Measurements from ENCODE around the gene ZNF195.
A peak's percentile ranks its signal among the peaks of the same experiment; 100 is the strongest.
"Not testable (repeated sequence)": the region's sequence is repeated elsewhere in the genome, so short reads cannot be mapped to it uniquely, and the experiment has no call there.

Gene ZNF195

DNA sequence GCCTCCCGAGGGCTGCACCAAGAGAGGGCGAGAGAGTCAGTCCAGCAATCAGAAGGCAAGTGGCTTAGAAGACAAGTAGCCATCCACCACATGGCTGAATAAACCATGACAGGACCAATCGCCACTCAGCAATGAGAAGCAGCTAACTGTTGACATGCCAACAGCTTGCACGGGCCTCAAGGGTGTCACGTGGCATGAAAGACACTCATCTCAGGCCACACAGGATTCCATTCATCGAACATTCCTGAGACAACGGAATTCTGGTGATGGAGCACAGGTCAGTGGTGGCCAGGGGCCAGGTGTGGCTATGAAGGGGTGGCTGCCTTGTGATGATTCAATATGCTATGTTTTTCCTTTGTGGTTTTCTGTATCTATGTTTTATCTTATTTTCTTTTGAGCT is 36.4 kb upstream of the ZNF195 start:
- not testable (repeated sequence) for H3K4me1 ChIP-seq (ENCODE audit: insufficient read depth, insufficient read length); H3K27me3 ChIP-seq (ENCODE audit: insufficient read depth, insufficient read length); H3K36me3 ChIP-seq (ENCODE audit: insufficient read depth, insufficient read length, low read length); H3K9me3 ChIP-seq (ENCODE audit: insufficient read depth, low read length); H3K9ac ChIP-seq (ENCODE audit: insufficient read length, low read depth); H3K4me3 ChIP-seq (ENCODE audit: insufficient read length, low read depth); DNase-seq (ENCODE audit: low read depth, low spot score)

DNA sequence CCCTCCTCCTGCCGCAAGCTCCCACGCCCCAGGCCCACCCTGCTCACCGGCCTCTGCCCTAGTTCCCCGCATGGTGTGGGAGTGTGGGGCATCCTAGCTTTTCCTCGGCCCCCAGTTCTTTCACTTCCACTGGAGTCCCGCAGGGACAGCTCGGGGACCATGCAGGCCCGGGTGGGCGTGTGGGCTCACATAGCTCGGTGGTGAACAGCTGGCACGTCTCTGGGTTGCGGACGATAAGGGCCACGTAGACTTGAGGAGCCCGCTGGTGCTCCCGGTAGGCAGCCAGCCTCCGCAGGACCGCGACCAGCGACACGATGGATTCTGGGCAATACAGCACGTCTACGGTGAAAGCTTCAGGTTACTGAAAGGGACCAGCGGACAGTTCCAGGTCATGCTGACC is 34.7 kb upstream of the ZNF195 start:
- not testable (repeated sequence) for DNase-seq (ENCODE audit: low read depth, low spot score); H3K27me3 ChIP-seq (ENCODE audit: insufficient read depth, insufficient read length); H3K9me3 ChIP-seq (ENCODE audit: insufficient read depth, low read length); H3K4me3 ChIP-seq (ENCODE audit: insufficient read length, low read depth); H3K36me3 ChIP-seq (ENCODE audit: insufficient read depth, insufficient read length, low read length); H3K4me1 ChIP-seq (ENCODE audit: insufficient read depth, insufficient read length); H3K9ac ChIP-seq (ENCODE audit: insufficient read length, low read depth)

DNA sequence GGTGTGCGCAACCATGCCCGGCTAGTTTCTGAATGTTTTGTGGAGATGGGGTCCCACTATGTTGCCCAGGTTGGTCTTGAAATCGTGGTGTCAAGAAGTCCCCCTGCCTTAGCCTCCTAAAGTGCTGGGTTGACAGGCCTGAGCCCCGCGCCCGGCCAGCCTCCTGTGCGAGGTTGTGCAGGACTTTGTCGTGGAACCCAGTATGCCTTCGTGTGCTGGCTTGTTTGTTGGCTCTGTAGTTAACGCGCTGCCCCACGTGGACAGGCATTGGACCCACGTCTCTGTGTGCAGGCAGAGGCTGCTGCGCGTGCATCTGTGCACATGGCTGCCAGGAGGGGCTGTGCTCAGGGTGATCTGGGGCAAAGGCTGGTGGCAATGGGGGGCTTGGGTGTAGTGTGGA is 33.9 kb upstream of the ZNF195 start:
- Histone ChIP-seq H3K27me3 (ENCODE audit: insufficient read depth, insufficient read length) (no peaks in the 10 kb centered on the region), H3K9me3 (ENCODE audit: insufficient read depth, low read length) (no peaks in the 10 kb centered on the region), H3K9ac (ENCODE audit: insufficient read length, low read depth) (no peak overlapping the region), H3K4me1 (ENCODE audit: insufficient read depth, insufficient read length) (no peaks in the 10 kb centered on the region), H3K4me3 (ENCODE audit: insufficient read length, low read depth) (no peak overlapping the region), H3K36me3 (ENCODE audit: insufficient read depth, insufficient read length, low read length) (no peaks in the 10 kb centered on the region)
- no peak for DNase-seq (ENCODE audit: low read depth, low spot score)
- TF ChIP-seq SUZ12 (IDR thresholded peaks at IDR 0.05; ENCODE audit: extremely low read depth, insufficient read depth, insufficient read length) (no peak), YY1 (IDR thresholded peaks at IDR 0.05; ENCODE audit: insufficient read depth, insufficient read length) (no peak), ZNF274 (IDR thresholded peaks at IDR 0.05; ENCODE audit: low read depth, low read length) (no peak)

DNA sequence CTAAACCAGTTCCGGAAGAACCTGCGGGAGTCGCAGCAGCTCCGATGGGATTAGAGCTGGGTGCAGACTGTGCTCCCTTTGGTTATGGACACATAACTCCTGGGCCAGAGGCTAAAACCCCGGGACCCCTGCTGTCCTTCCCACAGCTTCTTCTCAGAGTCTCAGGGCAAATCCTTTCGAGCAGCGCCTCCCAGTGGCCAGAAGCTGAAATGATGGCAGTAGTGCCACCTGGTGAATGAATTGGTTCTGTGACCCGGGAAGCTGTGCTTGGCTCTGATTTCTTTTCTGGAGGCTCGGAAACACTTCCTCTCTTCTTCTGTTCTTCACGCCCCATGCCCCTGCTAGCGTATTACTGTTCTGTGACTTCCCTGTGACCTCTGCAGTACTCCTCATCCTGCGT is 29.8 kb upstream of the ZNF195 start:
- not testable (repeated sequence) for H3K9ac ChIP-seq (ENCODE audit: insufficient read length, low read depth); H3K36me3 ChIP-seq (ENCODE audit: insufficient read depth, insufficient read length, low read length); H3K27me3 ChIP-seq (ENCODE audit: insufficient read depth, insufficient read length); H3K4me3 ChIP-seq (ENCODE audit: insufficient read length, low read depth); H3K9me3 ChIP-seq (ENCODE audit: insufficient read depth, low read length); H3K4me1 ChIP-seq (ENCODE audit: insufficient read depth, insufficient read length)
- DNase-seq (ENCODE audit: low read depth, low spot score) = peak; percentile 82

DNA sequence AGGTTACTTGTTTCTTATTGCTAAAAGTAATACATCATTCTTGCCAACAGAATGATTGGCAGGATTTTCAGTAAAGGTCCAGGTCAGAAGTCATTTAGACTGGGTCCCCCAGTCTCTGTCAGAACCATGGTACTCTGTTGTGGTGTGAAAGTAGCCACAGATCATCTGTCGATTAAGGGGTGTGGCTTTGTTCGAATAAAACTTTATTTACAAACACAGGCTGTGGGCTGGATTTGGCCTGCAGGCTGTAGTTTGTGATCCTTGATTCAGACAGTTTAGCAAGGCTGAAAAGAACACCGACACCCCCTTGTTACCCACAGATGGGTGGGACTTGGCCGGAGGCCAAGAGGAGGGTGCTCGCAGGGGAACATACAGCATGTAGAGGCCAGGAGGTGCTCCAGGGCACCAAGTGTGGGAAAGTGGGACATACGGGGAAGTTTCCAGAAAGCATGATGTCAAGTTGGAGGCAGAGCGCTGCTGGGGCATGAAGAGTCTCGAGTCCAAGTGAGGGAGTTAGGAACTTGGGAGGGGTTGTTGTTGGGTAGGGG is 29.2 kb upstream of the ZNF195 start:
- not testable (repeated sequence) for H3K27me3 ChIP-seq (ENCODE audit: insufficient read depth, insufficient read length); DNase-seq (ENCODE audit: low read depth, low spot score); H3K4me1 ChIP-seq (ENCODE audit: insufficient read depth, insufficient read length); H3K4me3 ChIP-seq (ENCODE audit: insufficient read length, low read depth); H3K9ac ChIP-seq (ENCODE audit: insufficient read length, low read depth); H3K9me3 ChIP-seq (ENCODE audit: insufficient read depth, low read length); H3K36me3 ChIP-seq (ENCODE audit: insufficient read depth, insufficient read length, low read length)

DNA sequence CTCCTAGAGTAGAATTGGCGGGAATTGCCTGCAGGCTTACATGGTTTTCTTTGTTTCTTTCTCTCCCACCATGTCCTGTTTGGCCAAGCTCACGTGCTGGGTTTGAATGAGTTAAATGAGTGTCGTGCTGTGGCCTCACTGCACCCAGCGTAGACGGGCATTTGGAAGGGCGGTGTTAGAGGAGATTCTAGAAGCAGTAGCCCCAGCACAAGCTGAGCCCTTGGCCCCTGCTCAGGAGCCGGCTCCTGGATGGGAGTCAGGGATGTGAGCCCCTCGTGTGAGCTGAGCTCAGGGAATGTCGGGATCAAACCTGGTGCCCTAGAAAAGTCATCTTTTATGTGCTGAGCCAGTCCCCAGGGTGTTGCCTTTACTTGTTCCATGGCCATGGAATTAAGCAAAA is 28.0 kb upstream of the ZNF195 start:
- DNase-seq (ENCODE audit: low read depth, low spot score); H3K9me3 ChIP-seq (ENCODE audit: insufficient read depth, low read length); H3K9ac ChIP-seq (ENCODE audit: insufficient read length, low read depth); H3K36me3 ChIP-seq (ENCODE audit: insufficient read depth, insufficient read length, low read length); H3K27me3 ChIP-seq (ENCODE audit: insufficient read depth, insufficient read length); H3K4me1 ChIP-seq (ENCODE audit: insufficient read depth, insufficient read length); H3K4me3 ChIP-seq (ENCODE audit: insufficient read length, low read depth): not testable (repeated sequence)

DNA sequence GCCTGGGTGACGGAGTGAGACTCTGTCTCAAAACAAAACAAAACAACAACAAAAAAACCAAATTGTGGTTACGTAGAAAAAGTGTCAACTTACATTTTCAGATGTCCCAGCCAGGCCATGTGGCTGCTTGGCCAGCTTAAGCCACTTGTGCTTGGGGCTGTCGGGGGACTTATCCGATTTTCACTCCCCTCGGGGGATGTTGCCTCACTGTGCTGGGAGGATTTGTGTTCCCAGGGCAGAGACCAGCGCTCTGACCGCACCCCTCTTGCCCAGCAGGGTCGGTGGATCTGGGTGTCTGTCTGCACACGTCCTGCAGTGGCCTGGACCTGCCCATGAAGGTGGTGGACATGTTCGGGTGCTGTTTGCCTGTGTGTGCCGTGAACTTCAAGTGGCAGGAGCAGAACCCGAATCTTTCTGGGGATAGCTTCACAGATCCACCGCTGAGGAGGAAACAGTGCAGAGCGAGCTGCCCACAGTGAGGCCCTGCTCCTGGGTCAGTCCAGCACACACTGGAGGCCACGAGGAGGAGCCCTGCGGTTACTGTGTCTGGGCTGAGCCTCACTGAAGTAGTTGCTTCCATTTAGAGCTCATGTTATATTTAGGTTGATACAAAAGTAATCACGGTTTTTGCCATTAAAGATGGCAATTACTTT is 27.4 kb upstream of the ZNF195 start:
- H3K9me3 ChIP-seq (ENCODE audit: insufficient read depth, low read length); H3K9ac ChIP-seq (ENCODE audit: insufficient read length, low read depth); DNase-seq (ENCODE audit: low read depth, low spot score); H3K27me3 ChIP-seq (ENCODE audit: insufficient read depth, insufficient read length); H3K4me3 ChIP-seq (ENCODE audit: insufficient read length, low read depth); H3K36me3 ChIP-seq (ENCODE audit: insufficient read depth, insufficient read length, low read length); H3K4me1 ChIP-seq (ENCODE audit: insufficient read depth, insufficient read length): not testable (repeated sequence)

DNA sequence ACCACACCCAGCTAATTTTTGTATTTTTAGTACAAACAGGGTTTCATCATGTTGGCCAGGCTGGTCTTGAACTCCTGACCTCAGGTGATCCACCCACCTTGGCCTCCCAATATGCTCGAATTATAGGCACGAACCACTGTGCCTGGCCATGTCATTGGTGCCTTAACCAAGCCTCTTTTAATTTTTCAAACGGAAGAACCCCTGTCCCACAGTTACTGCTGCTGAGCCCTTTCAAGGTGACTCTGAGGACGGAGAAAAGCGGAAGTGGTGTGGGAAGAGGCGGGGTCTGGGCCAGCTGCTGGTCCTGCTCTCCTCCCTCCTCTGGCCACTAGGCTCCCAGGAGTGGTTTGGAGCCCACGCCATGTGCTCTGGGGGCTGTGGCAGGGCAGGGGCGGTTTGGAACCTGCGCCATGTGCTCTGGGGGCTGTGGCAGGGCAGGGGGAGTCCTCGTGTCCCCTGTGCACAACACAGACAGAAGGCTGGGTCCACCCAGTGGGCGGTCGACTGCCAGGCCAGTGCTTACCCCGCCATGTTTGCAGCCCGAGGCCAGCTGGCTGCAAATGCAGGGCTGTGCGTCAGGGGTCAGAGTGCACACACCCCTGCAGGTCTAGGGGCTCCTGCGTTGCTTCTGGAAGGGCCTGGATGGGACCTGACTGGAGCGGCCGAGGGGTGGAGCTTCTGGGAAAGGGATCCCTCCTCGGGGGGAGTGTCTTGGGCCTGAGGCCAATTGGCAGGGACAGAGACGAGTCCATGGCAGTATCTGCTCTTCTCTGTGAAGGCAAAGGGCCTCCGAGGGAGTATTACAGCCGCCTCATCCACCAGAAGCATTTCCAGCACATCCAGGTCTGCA is 25.4 kb upstream of the ZNF195 start:
- DNase-seq (ENCODE audit: low read depth, low spot score) = not testable (repeated sequence)

DNA sequence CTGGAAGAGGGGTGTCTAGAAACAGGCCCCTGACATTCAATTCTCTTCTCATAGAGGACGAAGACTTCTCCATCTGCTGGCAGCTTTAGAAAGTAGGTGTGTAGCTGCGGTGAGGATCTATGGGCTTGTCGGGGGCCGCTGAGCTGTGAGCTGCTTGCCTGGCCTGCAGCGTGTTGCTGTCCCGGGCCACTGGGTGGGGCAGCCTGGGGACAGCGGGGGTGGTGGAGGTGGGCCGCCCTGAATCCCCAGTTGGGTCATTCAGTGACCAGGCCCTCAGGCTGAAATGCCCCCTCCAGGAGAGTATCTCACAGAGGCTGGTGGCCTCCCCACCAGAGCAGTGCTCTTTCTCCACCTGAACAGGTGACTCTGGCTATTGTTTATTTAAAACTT is 23.9 kb upstream of the ZNF195 start:
- H3K27me3 ChIP-seq (ENCODE audit: insufficient read depth, insufficient read length); H3K9me3 ChIP-seq (ENCODE audit: insufficient read depth, low read length); DNase-seq (ENCODE audit: low read depth, low spot score); H3K9ac ChIP-seq (ENCODE audit: insufficient read length, low read depth); H3K4me3 ChIP-seq (ENCODE audit: insufficient read length, low read depth); H3K4me1 ChIP-seq (ENCODE audit: insufficient read depth, insufficient read length); H3K36me3 ChIP-seq (ENCODE audit: insufficient read depth, insufficient read length, low read length): not testable (repeated sequence)

More for the DNA sequence above, 25.4 kb upstream of the ZNF195 start:
- not testable (repeated sequence) for H3K4me1 ChIP-seq (ENCODE audit: insufficient read depth, insufficient read length); H3K9me3 ChIP-seq (ENCODE audit: insufficient read depth, low read length); H3K4me3 ChIP-seq (ENCODE audit: insufficient read length, low read depth); H3K36me3 ChIP-seq (ENCODE audit: insufficient read depth, insufficient read length, low read length); H3K27me3 ChIP-seq (ENCODE audit: insufficient read depth, insufficient read length); H3K9ac ChIP-seq (ENCODE audit: insufficient read length, low read depth)

DNA sequence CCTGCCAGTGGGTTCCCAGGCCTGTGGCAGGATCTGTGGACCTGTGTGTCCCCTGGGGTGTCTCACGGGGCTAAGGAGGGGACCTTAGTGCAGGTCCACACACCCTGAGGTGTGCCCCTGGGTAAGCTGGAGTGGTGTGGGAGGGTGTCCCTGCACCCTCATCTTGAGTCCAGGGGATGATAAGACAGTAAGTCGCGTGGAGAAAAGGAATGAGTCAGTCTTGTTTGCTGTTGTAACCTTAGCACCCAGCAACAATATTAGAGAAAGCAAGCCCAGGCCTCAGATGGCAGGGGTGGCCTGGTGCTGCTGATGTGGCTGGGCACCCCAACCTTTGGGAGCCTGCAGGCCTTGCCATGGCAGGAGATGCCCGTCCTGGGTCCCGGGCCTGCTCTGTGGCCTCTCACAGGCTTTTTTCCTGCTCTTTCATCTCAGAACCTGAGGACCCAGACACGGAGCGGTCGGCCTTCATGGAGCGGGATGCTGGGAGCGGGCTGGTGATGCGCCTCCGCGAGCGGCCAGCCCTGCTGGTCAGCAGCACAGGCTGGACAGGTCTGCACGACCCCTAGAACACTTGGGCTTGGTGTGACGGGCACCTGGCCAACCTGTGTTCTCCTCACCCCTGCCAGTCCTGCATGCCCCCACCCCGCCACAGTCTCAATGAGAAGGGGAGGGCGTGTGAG is 23.4 kb upstream of the ZNF195 start:
- H3K4me3 ChIP-seq (ENCODE audit: insufficient read length, low read depth); DNase-seq (ENCODE audit: low read depth, low spot score); H3K9me3 ChIP-seq (ENCODE audit: insufficient read depth, low read length); H3K9ac ChIP-seq (ENCODE audit: insufficient read length, low read depth); H3K27me3 ChIP-seq (ENCODE audit: insufficient read depth, insufficient read length); H3K36me3 ChIP-seq (ENCODE audit: insufficient read depth, insufficient read length, low read length); H3K4me1 ChIP-seq (ENCODE audit: insufficient read depth, insufficient read length): not testable (repeated sequence)

DNA sequence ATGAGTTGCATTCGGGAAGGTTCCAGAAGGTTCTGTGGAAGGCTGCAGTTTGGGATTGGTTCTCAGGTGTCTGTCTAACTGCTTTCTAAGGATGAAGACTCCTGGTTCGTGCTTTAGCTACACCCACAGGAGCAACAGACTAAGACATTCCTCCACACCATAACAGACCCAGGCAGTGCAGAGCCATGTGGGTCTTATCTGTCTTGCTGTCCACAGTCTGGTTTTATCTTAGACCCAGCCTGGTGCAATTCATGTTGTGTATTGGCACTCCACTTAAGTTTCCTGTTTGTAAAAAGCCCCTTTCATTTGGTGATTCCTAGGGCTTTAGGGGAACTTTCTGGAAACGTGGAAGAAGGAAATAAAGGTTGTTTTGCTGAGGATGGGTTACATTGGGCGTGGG is 22.1 kb upstream of the ZNF195 start:
- not testable (repeated sequence) for DNase-seq (ENCODE audit: low read depth, low spot score)

More for the DNA sequence above, 22.1 kb upstream of the ZNF195 start:
- H3K27me3 ChIP-seq (ENCODE audit: insufficient read depth, insufficient read length); H3K4me3 ChIP-seq (ENCODE audit: insufficient read length, low read depth); H3K4me1 ChIP-seq (ENCODE audit: insufficient read depth, insufficient read length); H3K9ac ChIP-seq (ENCODE audit: insufficient read length, low read depth); H3K36me3 ChIP-seq (ENCODE audit: insufficient read depth, insufficient read length, low read length): not testable (repeated sequence)
- peaks cover 14% of the 10 kb centered on the region; the same call in 1 of the 2 replicates for H3K9me3 ChIP-seq (ENCODE audit: insufficient read depth, low read length)
